TTC549 (cell line): ENCODE results near the gene PCDHGA7.
"Not testable (repeated sequence)": the region's sequence is repeated elsewhere in the genome, so short reads cannot be mapped to it uniquely, and the experiment has no call there.

ENCODE experiments used
- FAIRE-seq: peaks from 2 replicates; lab custom pipeline; 2012; peaks lifted over from hg19 to GRCh38; lab: Jason Lieb, UNC

The PCDHGA7 gene

GRCh38 chr5:141366016-141366896 lies 16.3 kb upstream of the PCDHGA7 start:
- FAIRE-seq: no peak

- FAIRE-seq: no peak
Measured at GRCh38 chr5:141369994-141370848, 12.3 kb upstream of the PCDHGA7 start, which contains the start of gene PCDHGB3. Gene PCDHGB3, plus strand, starts transcription at chr5:141370242. Its CDS starts 153 bp downstream, at chr5:141370395.

GRCh38 chr5:141371572-141372475 lies 10.7 kb upstream of the PCDHGA7 start:
- no peak for FAIRE-seq

- FAIRE-seq: no peak
Measured at GRCh38 chr5:141373673-141374317, 8.7 kb upstream of the PCDHGA7 start, which contains the start of gene PCDHGA6. Gene PCDHGA6, plus strand, starts transcription at chr5:141373891. Its CDS starts 193 bp downstream, at chr5:141374084.

GRCh38 chr5:141374627-141375026 lies 7.9 kb upstream of the PCDHGA7 start:
- no peak for FAIRE-seq

- not testable (repeated sequence) for FAIRE-seq
Measured at GRCh38 chr5:141375444-141376155, 6.9 kb upstream of the PCDHGA7 start.

- no peak for FAIRE-seq
Measured at GRCh38 chr5:141383345-141383744, 803 bp downstream of the PCDHGA7 start.

GRCh38 chr5:141384471-141385267 lies 2.1 kb downstream of the PCDHGA7 start:
- FAIRE-seq: no peak

GRCh38 chr5:141387557-141388311 lies 5.2 kb downstream of the PCDHGA7 start, which contains the start of gene PCDHGB4:
Gene PCDHGB4, plus strand, starts transcription at chr5:141387698. Its CDS starts 187 bp downstream, at chr5:141387885.
- not testable (repeated sequence) for FAIRE-seq

GRCh38 chr5:141388661-141389060 lies 6.1 kb downstream of the PCDHGA7 start:
- no peak for FAIRE-seq

GRCh38 chr5:141389153-141390042 lies 6.9 kb downstream of the PCDHGA7 start:
- no peak for FAIRE-seq

GRCh38 chr5:141392429-141393198 lies 10.1 kb downstream of the PCDHGA7 start, which contains the start of gene PCDHGA8:
Gene PCDHGA8, plus strand, starts transcription at chr5:141392633. Its CDS starts 181 bp downstream, at chr5:141392814.
- FAIRE-seq: no peak

- FAIRE-seq: no peak
Measured at GRCh38 chr5:141393267-141393666, 10.7 kb downstream of the PCDHGA7 start.

GRCh38 chr5:141394401-141395187 lies 12.1 kb downstream of the PCDHGA7 start:
- not testable (repeated sequence) for FAIRE-seq

- not testable (repeated sequence) for FAIRE-seq
Measured at GRCh38 chr5:141397756-141398551, 15.4 kb downstream of the PCDHGA7 start, which contains the start of gene PCDHGB5. Gene PCDHGB5, plus strand, starts transcription at chr5:141397947. Its CDS starts 181 bp downstream, at chr5:141398128.
